Transverse colon (tissue), 4 donors: ENCODE data around the gene IGSF22. TPM values are rescaled to one million over a fixed set of nuclear protein-coding genes. Genes with fewer than 3 reads are reported as not detected.

ENCODE experiments used
- DNase-seq: peaks from one replicate; pipeline ENCODE4 v3.0.0-alpha.2; 2019
- H3K27ac ChIP-seq, 4 donors: fragments of 200-600 bp; sonication (generic); 2 replicates each; pipeline ENCODE4 v1.5.1; 2016 to 2018; ENCODE audit warnings: inconsistent platforms in 4 of 4
- H3K27me3 ChIP-seq: fragments of 200-600 bp; sonication (generic); 2 replicates; pipeline ENCODE4 v1.5.1; 2017; ENCODE audit warnings: inconsistent platforms
- H3K36me3 ChIP-seq, 4 donors: fragments of 200-600 bp; sonication (generic); 2 replicates each; pipeline ENCODE4 v1.5.1; 2017 to 2019; ENCODE audit warnings: inconsistent platforms in 4 of 4
- H3K4me1 ChIP-seq, 4 donors: fragments of 200-600 bp; sonication (generic); 2 replicates each; pipeline ENCODE4 v1.5.1; 2017 to 2020; ENCODE audit warnings: inconsistent platforms in 4 of 4
- H3K4me3 ChIP-seq, 4 donors: fragments of 200-600 bp; sonication (generic); 1 replicate in 1 of 4; 2 replicates in 3 of 4; pipeline versions ENCODE4 v1.5.1 to v1.6.1; 2017 to 2019; ENCODE audit warnings: inconsistent platforms in 4 of 4
- H3K9me3 ChIP-seq, 2 donors: fragments of 200-600 bp; sonication (generic); 2 replicates each; pipeline ENCODE4 v1.5.1; 2017 to 2019; ENCODE audit warnings: inconsistent platforms in 2 of 2
- CTCF ChIP-seq, 5 experiments: fragments of 200-600 bp in 3 of 5; fragments of 450-650 bp in 2 of 5; sonication (generic) in 3 of 5; IDR thresholded peaks; 1 replicate in 2 of 5; 2 replicates in 3 of 5; pipeline ENCODE4 v1.5.1; 2016 to 2017; ENCODE audit warnings: antibody characterized with exemption in 5 of 5, inconsistent platforms in 3 of 5, mild to moderate bottlenecking in 2 of 5, moderate library complexity in 1 of 5
- EP300 ChIP-seq: sonication (generic); formaldehyde crosslinking; IDR thresholded peaks from one replicate; pipeline ENCODE4 v1.6.1; 2017; ENCODE audit warnings: antibody characterized with exemption, low read depth
- POLR2A ChIP-seq: fragments of 450-650 bp; IDR thresholded peaks from one replicate; pipeline ENCODE4 v1.6.1; 2016; ENCODE audit warnings: antibody characterized with exemption, mild to moderate bottlenecking, moderate library complexity
- POLR2AphosphoS5 ChIP-seq, 3 donors: sonication (generic); formaldehyde crosslinking; IDR thresholded peaks; one replicate each; pipeline ENCODE4 v1.6.1; 2016; ENCODE audit warnings: antibody characterized with exemption in 3 of 3
- WGBS, 2 donors: methylation state at CpG; one replicate each; pipeline ENCODE4 v1.1.5; 2018; ENCODE audit warnings: low coverage in 1 of 2; 5-methylcytosine and 5-hydroxymethylcytosine counted together
- in situ Hi-C, 4 donors: fragments of 200-750 bp; cut with MboI; loops; one replicate each; pipeline versions ENCODE4 v1.15.0 to v1.15.1; 2017; ENCODE audit warnings: low sequenced_read_pairs in 3 of 4, low pct_ligation_motif_present in 1 of 4, low pct_unique_long_range_greater_than_20kb in 1 of 4
- intact Hi-C: fragments of 100-400 bp; cut with DNase I; formaldehyde crosslinking; loops from one replicate; pipeline ENCODE4 v1.15.1; 2023; ENCODE audit warnings: low total_unique reads
- total RNA-seq, 4 donors: library from RNA; depleted of rRNA; stranded (reverse); fragments of >200 nt; gene quantifications; one replicate each; pipeline ENCODE4 v1.1.0, GENCODE V29; 2016

The IGSF22 gene
- total RNA-seq, 4 donors from 2014 or later, result 0.16 TPM; not detected in 3

- H3K4me3 ChIP-seq, result no peak overlapping the region
- peaks cover 0 to 5% (median 0%) of the 10 kb centered on the region in 4 donors for H3K4me1 ChIP-seq
- TF ChIP-seq POLR2A (no peak), POLR2AphosphoS5 (IDR thresholded peaks at IDR 0.05) (no peak), EP300 (no peak), CTCF (IDR thresholded peaks at IDR 0.05) (no peak)
- DNase-seq, result no peak
- WGBS, 2 donors, result 80 to 83% methylated on average over 9 to 11 of the region's 11 CpGs
- no peaks in the 10 kb centered on the region for H3K36me3 ChIP-seq
- in situ Hi-C loops (no loop called here), intact Hi-C loops (no loop called here)
- no peaks in the 10 kb centered on the region for H3K9me3 ChIP-seq
- no peak overlapping the region for H3K27ac ChIP-seq
- no peaks in the 10 kb centered on the region for H3K27me3 ChIP-seq
Measured at GRCh38 chr11:18761741-18762140, 35.8 kb upstream of the IGSF22 start.

- H3K4me3 ChIP-seq, result no peak overlapping the region
- H3K36me3 ChIP-seq, result no peaks in the 10 kb centered on the region
- intact Hi-C loops (no loop called here), in situ Hi-C loops (no loop called here)
- H3K27ac ChIP-seq, result no peak overlapping the region
- no peaks in the 10 kb centered on the region for H3K9me3 ChIP-seq
- DNase-seq, result no peak
- no peak for TF ChIP-seq POLR2AphosphoS5 (IDR thresholded peaks at IDR 0.05)
- no peak for TF ChIP-seq POLR2A
- TF ChIP-seq CTCF (IDR thresholded peaks at IDR 0.05), result no peak
- TF ChIP-seq EP300, result no peak
- no peaks in the 10 kb centered on the region for H3K27me3 ChIP-seq
- 82% methylated on average over 3 of the region's 3 CpGs; no CpG with 5 or more reads in 1 of the 2 donors for WGBS, 2 donors
- H3K4me1 ChIP-seq, result peaks cover 0 to 5% (median 0%) of the 10 kb centered on the region in 4 donors
Measured at GRCh38 chr11:18761144-18761543, 35.2 kb upstream of the IGSF22 start.

GRCh38 chr11:18757811-18758210, 31.8 kb upstream of the IGSF22 start:
- no peak for DNase-seq
- intact Hi-C loops (no loop called here), in situ Hi-C loops (no loop called here)
- Histone ChIP-seq H3K4me1 (no peaks in the 10 kb centered on the region), H3K36me3 (no peaks in the 10 kb centered on the region), H3K4me3 (no peak overlapping the region), H3K27me3 (no peaks in the 10 kb centered on the region), H3K27ac (no peak overlapping the region), H3K9me3 (no peaks in the 10 kb centered on the region)
- WGBS, 2 donors, result 18 to 45% methylated on average over 2 to 3 of the region's 3 CpGs
- TF ChIP-seq EP300, result no peak
- TF ChIP-seq POLR2AphosphoS5 (IDR thresholded peaks at IDR 0.05), result no peak
- TF ChIP-seq CTCF (IDR thresholded peaks at IDR 0.05), result no peak
- TF ChIP-seq POLR2A, result no peak

GRCh38 chr11:18756889-18757288, 30.9 kb upstream of the IGSF22 start:
- TF ChIP-seq CTCF (IDR thresholded peaks at IDR 0.05) (no peak), EP300 (no peak), POLR2A (no peak), POLR2AphosphoS5 (IDR thresholded peaks at IDR 0.05) (no peak)
- intact Hi-C loops, result no loop called here

More at GRCh38 chr11:18756889-18757288, 30.9 kb upstream of the IGSF22 start:
- H3K4me1 ChIP-seq, result no peaks in the 10 kb centered on the region
- no peaks in the 10 kb centered on the region for H3K36me3 ChIP-seq
- no peak overlapping the region for H3K4me3 ChIP-seq
- in situ Hi-C loops, result no loop called here
- WGBS, 2 donors, result 67 to 79% methylated on average over 2 of the region's 2 CpGs
- H3K27ac ChIP-seq, result no peak overlapping the region
- H3K9me3 ChIP-seq, result no peaks in the 10 kb centered on the region
- DNase-seq, result no peak
- no peaks in the 10 kb centered on the region for H3K27me3 ChIP-seq
